HG02678 (cell line): ENCODE measurements around the gene DEPDC7.
"Not testable (repeated sequence)": the region's sequence is repeated elsewhere in the genome, so short reads cannot be mapped to it uniquely, and the experiment has no call there.

Experiments
- ATAC-seq: cut with Tn5 transposase; IDR thresholded peaks from one replicate; pipeline ENCODE4 v1.9.1; 2021; ENCODE audit warnings: mild to moderate bottlenecking, moderate library complexity; ENCODE audit not compliant: unreplicated experiment

The DEPDC7 gene

DNA sequence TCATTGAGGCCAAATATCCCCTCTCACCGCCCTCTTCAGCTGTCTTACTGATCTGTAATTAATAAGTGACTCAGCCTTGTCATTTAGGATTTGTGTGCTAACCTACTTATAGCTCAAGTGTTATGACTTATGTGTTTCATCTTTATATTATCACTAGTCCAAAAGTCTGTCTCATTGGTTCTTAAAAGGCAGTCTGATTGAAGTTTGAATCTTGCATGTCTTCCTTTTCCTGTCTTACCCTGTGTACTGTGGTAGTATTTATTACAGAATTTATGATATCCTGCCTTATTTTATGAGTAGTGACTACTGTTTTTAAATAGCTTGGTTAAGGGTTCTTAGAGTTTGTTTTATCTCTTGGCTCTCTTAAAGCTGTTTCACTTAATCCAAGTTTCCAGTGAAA lies 6.3 kb downstream of the DEPDC7 start:
- no peak for ATAC-seq

DNA sequence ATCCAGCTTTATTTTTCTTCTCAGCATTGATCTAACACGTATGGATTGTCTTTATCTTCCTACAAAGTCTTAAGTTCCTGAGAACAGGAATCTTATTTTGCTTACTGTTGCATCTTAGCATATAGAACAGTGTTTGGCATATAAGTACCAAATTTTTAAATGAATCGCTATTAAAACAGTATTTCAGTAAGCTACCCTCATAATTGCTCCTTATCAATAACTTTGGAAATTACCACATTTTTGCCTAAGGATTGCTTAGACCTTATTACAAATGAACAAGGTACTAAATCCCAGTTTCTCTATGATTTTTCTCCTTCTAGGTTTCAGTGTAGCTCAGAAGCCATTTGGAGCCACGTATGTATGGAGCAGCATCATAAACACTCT lies 9.7 kb downstream of the DEPDC7 start:
- no peak for ATAC-seq

DNA sequence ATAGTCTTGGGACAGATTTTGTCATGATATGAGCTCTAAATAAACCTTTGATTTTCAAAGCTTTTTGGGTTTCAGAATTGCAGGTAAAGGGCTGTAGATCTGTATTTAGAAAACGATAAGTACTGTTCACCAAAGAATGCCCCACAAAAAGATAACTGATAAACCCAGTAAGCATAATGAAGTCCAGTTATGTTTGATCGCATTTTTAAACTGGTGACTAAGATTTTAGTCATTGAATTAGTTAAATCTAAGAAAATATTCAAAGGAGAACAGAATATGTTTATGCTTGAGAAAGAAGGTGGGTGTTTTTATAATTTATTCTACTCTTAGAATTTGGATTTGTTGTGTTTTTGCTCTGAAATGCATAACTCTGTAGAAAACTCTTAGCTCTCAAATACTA lies 11.6 kb downstream of the DEPDC7 start:
- ATAC-seq = no peak

DNA sequence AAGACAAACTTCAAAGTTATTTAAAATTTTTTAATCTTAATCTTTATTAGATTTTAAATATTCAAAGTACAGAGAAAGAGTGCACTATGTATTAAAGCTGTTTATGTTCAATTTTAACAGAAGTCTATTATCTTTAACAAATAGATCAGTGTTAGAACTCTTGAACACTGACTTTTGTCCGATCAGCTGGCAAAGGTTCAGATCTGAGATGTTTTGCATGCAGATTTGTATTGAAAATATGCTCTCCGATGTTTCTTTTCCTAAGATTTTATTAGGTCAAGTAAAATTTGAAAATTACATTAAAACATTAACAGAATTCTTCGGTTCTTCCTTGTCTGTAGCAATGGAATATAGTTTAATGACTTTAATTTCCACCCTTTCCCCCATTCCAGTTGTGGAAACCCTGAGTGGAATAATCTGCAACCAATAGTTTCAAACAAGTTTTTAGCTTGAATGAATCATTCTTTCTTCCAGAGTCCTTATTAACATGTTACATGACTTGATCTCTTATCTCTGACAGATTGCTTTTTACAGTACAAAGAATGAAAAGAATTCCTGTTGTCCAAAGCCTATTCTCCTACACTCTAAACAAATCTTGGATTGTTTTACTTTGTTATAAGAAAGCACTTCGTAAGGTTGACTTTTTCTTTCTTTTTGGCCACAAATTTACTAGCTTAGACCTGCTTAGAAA lies 12.3 kb downstream of the DEPDC7 start:
- no peak for ATAC-seq

DNA sequence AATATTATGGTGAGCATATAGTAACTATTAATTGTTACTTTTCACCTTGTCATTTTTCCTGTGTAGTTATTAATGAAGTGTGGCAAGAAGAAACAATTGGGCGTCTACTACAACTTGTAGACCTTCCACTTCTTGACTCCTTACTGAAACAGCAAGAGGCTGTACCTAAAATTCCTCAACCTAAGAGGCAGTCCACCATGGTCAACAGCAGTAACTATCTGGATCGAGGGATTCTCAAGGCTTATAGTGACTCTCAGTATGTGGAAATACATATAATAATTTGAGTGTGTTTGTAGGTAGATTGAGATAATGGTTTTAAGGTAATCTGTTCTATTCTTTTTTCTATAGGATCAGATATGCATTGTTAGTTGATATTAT lies 12.8 kb downstream of the DEPDC7 start:
- no peak for ATAC-seq

DNA sequence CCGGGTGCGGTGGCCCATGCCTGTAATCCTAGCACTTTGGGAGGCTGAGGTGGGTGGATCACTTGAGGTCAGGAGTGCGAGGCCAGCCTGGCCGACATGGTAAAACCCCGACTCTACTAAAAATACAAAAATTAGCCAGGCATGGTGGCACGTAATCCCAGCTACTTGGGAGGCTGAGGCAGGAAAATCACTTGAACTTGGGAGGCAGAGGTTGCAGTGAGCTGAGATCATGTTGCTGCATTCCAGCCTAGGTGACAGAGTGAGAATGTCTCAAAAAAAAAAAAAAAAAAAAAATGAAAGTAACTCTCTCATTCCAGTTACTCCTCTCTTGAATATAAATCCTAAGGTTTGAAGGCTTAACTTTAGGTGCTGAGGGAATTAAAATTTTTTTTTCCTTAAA lies 13.5 kb downstream of the DEPDC7 start:
- ATAC-seq = not testable (repeated sequence)

DNA sequence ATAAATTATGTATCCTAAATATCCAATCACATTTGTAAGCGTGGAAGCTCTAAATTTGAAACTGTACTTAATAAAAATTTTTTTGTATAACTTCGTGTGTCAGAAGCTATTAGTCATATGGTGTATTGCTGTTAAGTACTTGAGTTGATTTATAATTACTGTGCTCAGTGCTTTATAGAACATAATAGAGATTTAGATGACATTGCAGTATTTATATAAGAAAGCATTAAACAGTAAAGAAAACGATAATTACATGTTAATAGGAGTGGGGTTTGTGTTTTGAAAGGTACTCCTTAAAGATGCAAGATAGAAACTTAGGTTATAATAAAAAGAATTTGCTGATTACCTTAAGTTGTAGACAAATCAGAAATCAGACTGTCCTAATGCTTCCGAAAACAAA lies 17.8 kb downstream of the DEPDC7 start:
- no peak for ATAC-seq

DNA sequence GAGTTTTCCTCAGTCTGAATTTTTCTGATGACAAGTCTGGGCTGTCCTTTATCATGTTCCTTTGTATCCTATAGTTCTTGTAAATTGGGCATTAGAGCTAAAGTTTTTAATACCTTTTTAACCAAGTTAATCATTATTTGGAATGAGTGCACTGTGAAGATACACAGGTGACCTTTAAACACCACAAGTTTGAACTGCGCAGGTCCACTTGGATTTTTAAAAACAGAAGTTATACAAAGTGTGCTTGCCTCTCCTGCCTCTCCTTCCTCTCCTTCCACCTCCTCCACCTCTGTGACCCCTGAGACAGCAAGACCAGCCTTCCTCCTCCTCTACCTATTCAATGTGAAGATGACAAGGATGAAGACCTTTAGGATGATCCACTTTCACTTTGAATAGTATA lies 19.3 kb downstream of the DEPDC7 start:
- no peak for ATAC-seq

DNA sequence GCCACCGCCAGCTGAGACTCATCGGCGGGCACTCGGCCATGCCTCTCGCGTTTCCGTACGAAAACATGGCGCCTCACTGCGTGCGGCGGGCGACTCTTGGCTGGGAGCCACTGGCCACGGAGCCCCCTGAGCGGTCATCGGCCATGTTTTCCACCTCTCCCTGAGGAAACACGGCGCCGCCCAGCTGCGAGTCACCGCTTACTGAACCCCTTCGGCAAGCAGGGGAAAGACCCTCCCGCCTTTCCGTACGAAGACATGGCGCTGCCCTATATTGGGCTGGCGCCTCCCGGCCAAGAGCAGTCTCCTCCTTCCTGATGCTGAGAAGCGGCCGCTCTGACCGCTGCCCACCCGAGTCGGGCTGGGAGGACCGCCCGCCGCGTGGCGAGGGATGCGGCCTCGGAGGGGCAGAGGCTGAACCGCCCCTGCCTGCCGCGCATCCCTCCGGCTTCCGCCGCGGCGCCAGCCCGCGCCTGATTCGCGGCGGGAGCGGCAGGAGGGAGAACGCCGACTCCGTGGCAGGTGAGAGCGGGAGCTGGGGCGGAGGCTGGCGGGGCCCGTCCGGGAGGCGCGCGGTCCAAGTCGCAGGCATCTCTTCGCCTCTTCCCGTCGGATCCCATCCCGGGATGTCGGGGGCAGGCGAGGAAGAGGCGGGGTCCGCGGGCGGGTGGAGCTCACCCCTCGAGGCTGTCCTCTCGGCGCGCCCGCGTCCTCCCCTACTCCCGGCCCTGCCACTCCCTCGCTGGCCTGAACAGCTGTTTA lies 23.8 kb downstream of the DEPDC7 start, which contains the start of gene TCP11L1:
TSS of gene TCP11L1 (plus strand) at position 299 of the 759 bp plus-strand sequence. CDS start 4,202 bp downstream, outside the sequence.
- ATAC-seq = peak; percentile 74

DNA sequence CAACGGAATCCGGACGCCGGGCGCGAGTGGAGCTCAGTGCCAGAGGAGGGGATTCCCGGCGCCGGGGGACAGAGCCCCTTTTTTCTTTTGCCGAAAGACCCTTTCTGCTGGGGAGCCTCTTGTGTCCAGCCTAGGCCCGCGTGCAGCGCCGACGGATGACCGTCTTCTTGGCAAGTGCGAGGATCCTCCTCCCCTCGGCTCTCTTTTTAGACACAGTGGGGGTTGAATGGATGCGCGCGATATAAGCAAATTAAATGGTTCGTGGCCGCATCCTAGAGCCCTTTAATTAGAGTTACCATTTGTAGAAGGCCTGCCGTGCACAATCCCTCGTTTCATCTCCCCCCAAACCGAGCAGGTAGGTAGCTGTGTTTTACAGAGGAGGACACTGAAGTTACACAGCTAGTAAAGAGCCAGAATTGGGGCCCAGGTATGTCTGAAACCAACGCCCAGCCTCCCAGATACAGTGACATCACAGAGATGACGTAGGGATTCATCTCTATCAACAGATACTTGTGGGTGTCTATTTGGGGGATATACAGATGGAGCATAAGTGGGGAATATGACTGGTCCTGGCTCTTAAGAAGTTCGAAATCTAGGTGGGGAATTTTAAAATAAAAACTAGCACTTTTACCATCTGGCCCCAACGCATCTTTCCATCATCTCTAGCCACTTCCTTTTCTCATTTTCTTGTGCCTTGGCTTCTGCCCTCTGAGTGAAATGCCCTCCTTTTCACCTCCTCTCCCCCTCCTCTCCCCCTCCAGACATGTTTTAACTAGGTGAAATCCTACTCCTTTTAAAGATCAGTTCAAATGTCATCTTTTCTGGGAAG lies 24.6 kb downstream of the DEPDC7 start:
- peak; percentile 27 for ATAC-seq

DNA sequence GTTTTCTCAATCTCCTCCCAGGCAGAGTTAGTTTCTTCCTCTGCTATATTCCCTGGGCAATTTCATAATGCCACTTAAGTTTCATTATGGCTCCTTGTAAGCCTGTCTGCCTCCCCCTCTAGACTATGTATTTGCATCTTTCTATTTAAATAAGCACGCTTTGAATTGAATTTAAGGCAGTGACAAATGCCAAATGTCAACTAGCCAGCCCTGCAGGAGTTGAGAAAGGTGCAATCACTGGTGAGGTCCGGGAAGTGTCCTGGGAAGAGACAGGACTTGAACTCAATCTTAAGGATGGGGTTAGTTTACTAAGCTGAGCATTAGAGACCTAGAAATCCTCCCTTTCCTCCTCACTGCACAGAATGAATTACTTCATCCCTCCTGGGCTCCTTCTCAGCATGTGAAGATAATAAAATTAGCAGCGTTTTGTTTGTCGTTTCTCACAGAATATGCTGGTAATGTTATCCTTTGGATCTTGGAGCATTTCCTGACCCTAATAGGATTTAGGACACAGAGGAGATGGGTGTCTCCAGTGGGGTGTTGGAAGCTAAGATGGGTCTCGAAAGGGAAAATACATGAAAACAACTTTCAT lies 25.3 kb downstream of the DEPDC7 start:
- peak; percentile 25 for ATAC-seq

DNA sequence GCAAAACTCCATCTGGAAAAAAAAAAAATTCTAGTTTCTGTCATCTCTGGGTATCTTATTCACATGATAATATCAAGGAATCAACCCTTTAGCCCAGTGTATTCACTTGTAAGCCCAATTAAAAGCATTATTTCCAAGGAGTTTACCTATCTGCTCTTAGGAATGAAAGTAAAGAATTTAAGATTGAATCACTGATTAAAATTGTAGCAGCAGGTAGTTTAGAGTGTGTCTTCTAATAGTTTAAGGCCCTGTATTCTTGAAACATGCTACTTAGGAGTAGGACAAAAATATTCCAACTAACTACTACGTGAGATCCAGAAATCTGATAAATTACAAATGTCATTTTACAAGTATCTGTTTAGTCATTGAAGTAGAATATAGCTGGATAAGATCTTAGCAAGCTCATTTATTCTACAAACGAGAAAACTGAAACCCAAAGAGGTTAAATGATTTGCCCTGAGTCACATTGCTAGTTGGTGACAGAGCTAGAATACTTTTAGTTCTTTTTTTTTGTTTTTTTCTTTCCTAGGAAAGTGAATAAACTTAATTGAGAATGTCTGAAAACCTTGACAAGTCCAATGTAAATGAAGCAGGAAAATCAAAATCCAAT lies 27.6 kb downstream of the DEPDC7 start:
- ATAC-seq = no peak

DNA sequence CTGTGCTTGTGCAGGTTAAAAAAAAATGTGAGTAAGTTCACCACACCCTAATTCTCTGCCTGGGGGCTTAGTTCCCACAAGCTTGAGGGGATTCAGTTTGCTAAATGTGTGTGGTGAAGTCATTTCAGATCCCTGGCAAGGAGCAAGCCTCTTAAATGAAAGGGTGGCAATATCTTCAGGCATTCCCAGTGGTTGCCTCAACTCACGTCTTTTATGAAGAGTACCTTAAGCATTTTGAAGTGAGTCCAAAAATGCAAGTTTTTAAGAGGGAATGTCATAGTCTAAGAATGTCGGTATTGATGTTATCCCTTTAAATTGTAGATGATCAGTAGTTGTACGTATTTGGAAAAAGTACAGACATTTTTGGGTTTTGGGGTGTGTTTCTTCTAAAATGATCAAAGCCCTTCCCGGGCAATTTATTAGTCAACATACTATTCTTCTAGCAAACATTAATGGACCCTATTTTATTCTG lies 28.6 kb downstream of the DEPDC7 start:
- no peak for ATAC-seq

DNA sequence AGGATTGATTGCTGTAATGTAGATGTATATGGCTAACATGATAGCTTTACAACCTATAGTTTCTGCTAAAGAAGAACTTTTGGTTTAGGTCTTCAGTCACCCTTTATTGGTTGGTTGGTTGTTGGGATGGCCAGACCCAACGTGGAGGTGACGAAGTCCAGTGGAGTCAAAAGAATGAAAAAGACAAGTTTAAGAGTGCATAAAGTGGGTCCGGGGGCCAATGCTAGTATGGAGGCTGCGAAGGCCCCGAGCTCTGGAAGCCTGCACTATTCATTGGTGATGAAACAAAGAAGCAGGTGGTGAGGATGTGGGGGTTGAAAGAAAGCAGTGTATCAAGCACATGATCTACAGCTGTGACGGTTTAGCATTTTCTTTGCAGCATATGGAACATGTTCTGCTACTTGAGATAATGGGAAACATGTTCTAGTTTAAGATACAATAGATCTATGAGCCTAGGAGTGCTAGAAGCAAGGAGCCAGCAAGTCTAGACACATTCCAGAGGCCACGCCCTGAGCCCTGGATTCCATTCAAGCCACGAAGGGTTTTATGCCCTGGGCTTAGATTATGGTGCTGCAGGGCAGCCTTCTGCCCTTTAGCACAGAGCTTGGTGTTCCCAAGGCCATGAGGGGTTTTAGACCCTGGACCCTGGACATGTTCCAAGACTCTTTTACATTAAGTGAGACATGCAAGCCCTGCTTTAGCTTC lies 30.0 kb downstream of the DEPDC7 start:
- ATAC-seq = no peak

DNA sequence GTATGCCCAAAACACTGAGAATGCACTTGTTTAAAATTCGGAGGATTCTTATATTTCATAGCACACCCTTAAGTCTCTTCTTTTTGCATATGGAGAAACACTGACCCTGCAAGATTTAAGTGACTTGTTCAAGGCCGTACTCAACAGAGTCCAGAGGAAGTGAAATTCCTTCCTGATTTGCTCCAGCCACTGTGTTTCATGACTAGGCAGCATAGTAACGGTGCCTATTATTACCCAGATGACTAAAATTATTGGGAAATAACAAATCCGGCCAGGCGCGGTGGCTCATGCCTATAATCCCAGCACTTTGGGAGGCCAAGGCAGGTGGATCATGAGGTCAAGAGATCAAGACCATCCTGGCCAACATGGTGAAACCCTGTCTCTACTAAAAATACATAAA lies 33.0 kb downstream of the DEPDC7 start:
- not testable (repeated sequence) for ATAC-seq

DNA sequence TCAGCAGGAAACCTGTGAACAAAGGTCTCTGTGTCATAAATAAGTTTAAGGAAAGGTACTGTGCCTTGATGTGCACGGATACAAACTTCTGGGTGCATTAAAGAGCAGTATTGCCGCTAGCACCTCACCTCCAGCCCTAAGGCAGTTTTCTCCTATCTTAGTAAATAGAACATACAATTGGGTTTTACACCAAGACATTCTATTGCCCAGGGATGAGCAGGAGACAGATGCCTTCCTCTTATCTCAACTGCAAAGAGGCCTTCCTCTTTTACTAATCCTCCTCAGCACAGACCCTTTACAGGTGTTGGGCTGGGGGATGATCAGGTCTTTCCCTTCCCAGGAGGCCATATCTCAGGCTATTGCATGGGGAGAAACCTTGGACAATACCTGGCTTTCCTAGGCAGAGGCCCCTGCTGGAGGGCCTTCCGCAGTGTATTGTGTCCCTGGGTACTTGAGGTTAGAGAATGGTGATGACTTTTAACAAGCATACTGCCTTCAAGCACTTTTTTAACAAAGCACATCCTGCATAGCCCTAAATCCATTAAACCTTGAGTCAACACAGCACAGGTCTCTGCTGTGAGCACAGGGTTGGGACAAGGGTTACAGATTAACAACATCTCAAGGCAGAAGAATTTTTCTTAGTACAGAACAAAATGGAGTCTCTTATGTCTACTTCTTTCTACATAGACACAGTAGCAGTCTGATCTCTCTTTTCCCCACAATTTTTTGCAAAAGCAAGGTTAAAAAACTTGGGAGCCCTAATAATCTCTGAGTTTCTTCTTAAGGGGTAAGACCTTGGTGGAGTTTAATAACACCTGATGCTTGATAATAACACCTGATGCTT lies 34.1 kb downstream of the DEPDC7 start:
- ATAC-seq = not testable (repeated sequence)

DNA sequence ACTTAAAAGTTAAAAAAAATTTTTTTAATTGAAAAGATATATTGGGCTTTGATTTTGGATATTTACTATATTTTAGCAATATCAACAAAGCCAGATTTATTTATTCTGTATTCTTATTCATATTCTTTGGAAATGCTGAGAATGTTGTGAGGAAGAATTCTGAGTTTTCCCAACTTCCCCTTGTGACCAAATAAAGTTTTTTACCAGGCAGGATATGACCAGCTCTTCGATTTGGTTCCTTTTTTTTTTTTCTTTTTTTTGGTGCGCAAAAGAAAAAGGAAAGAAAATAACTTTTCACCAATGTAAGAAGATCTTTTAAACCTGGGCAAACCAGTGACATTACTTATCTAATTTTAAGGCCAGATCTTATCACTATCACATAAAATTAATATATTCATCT lies 36.6 kb downstream of the DEPDC7 start:
- no peak for ATAC-seq

DNA sequence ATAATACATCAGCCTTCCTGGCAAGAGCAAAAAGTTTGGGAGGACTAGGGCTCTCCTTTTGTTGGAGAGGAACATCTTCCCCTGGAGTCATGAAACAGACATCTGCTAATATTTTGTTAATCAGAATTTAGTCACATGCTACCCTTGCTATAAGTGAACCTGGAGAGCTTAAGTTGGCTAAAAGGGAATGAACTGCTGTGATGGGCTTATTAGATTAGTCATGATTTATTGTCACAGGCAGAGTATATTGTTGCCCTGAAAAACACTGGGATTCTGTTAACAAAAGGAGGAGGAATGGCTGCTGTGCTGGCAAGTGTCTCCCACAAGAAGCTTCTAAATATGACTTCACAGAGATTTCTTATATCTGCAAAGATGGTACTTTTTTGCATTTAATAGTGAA lies 39.7 kb downstream of the DEPDC7 start:
- ATAC-seq = no peak

DNA sequence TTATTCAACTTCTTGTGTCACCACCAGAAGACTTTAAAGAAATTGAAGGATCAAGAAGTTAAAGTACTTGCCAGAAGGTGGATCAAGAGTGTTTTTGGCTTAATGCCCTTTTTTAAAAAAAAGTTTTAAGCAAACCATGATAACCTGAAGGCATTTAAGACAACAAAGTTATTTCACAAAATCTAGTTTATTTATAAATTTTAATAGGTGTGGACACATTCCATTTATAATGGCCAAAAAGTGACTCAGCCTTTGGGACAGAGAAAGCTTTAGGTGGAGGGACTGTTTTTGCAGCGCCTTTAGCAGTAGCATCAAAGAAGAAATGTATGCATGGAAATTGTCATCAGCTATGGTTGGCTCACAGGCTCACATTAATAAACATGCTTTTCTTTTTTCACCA lies 41.6 kb downstream of the DEPDC7 start:
- ATAC-seq = no peak
